Measurements from ENCODE around the gene INSYN2B.

DNA sequence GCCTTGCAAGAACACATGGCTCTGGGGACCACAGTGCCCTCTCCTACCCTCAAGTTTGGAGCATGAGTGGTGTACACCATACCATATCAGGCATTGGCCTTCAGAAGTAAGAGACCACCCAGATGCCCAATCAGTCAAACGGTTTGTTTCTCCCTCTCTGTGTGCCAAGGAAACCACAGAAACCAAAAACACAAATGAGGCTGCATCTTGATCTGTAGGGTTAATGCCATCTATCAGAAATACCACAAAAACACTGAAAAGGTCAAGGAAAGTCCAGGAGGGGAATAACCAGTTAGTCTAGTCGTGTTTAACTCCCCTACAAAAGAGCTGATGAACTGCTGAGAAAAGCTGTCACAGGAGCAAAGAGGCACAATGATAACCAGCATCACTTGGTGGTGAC lies 78.4 kb downstream of the INSYN2B start:
- TF ChIP-seq, protein P1, sequence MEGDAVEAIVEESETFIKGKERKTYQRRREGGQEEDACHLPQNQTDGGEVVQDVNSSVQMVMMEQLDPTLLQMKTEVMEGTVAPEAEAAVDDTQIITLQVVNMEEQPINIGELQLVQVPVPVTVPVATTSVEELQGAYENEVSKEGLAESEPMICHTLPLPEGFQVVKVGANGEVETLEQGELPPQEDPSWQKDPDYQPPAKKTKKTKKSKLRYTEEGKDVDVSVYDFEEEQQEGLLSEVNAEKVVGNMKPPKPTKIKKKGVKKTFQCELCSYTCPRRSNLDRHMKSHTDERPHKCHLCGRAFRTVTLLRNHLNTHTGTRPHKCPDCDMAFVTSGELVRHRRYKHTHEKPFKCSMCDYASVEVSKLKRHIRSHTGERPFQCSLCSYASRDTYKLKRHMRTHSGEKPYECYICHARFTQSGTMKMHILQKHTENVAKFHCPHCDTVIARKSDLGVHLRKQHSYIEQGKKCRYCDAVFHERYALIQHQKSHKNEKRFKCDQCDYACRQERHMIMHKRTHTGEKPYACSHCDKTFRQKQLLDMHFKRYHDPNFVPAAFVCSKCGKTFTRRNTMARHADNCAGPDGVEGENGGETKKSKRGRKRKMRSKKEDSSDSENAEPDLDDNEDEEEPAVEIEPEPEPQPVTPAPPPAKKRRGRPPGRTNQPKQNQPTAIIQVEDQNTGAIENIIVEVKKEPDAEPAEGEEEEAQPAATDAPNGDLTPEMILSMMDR (IDR thresholded peaks at IDR 0.05; ENCODE audit: low read depth, low read length): no peak
- no peak for TF ChIP-seq POLR2A (IDR thresholded peaks at IDR 0.05; ENCODE audit: extremely low read depth, insufficient read length)
